ENCODE data around the gene ACSF2. TPM values are rescaled to one million over a fixed set of nuclear protein-coding genes. Genes with fewer than 3 reads are reported as not detected.
A peak's percentile ranks its signal among the peaks of the same experiment; 100 is the strongest.
"Not testable (repeated sequence)": the region's sequence is repeated elsewhere in the genome, so short reads cannot be mapped to it uniquely, and the experiment has no call there.

ACSF2 gene
- total RNA-seq, 1 experiment from 2014 or later = 17.8 TPM

GRCh38 chr17:50426814-50427787 is 1.1 kb downstream of the ACSF2 start:
- ChIA-PET POLR2A (interaction anchor here (0.5 to 6.5 kb wide), 18 partner anchors 9 to 446 kb away, joined by 3 to 76 read pairs (median 4); partner anchors contain the start of genes EME1, LRRC59, MRPL27 and RSAD1), CTCF (interaction anchor here (0.5 to 4.0 kb wide), 9 partner anchors 10 to 399 kb away, joined by 3 to 37 read pairs (median 3); partner anchors contain the start of gene LRRC59)
- no peak for TF ChIP-seq CTCF (IDR thresholded peaks at IDR 0.05; ENCODE audit: unreplicated experiment)
- H3K4me1 Mint-ChIP-seq (ENCODE audit: insufficient read depth, unreplicated experiment) = peaks cover 15% of the 10 kb centered on the region
- no peaks in the 10 kb centered on the region for H3K27me3 Mint-ChIP-seq (ENCODE audit: insufficient read depth, unreplicated experiment)
- peak overlapping the region; percentile 93 for H3K27ac Mint-ChIP-seq (ENCODE audit: low read depth, unreplicated experiment)
- H3K9me3 Mint-ChIP-seq (ENCODE audit: unreplicated experiment) = no peaks in the 10 kb centered on the region
- peaks cover 18% of the 10 kb centered on the region for H3K36me3 Mint-ChIP-seq (ENCODE audit: insufficient read depth, unreplicated experiment)
- DNase-seq (ENCODE audit: unreplicated experiment) = peak; percentile 29
- peak overlapping the region; percentile 71 for H3K4me3 Mint-ChIP-seq (ENCODE audit: unreplicated experiment)
- BruUV-seq (replicated peaks) = TSS peak; percentile 35
- intact Hi-C loops (cut with micrococcal nuclease) = no loop called here

- Mint-ChIP-seq H3K4me1 (ENCODE audit: insufficient read depth, unreplicated experiment) (peaks cover 15% of the 10 kb centered on the region), H3K4me3 (ENCODE audit: unreplicated experiment) (peak overlapping the region; percentile 71), H3K27ac (ENCODE audit: low read depth, unreplicated experiment) (peak overlapping the region; percentile 93), H3K36me3 (ENCODE audit: insufficient read depth, unreplicated experiment) (peaks cover 19% of the 10 kb centered on the region)
- H3K9me3 Mint-ChIP-seq (ENCODE audit: unreplicated experiment); H3K27me3 Mint-ChIP-seq (ENCODE audit: insufficient read depth, unreplicated experiment); BruUV-seq (replicated peaks); intact Hi-C loops (cut with micrococcal nuclease): not testable (repeated sequence)
- ChIA-PET POLR2A (interaction anchor here (1.0 to 6.5 kb wide), 14 partner anchors 13 to 81 kb away, joined by 3 to 76 read pairs (median 7); partner anchors contain the start of genes LRRC59 and RSAD1), CTCF (interaction anchor here (0.6 to 4.0 kb wide), 5 partner anchors 10 to 84 kb away, joined by 3 to 37 read pairs (median 4); partner anchors contain the start of gene LRRC59)
- peak; percentile 2 for DNase-seq (ENCODE audit: unreplicated experiment)
These were observed 2.1 kb downstream of the ACSF2 start for GRCh38 chr17:50428126-50428525.

GRCh38 chr17:50428831-50429424 is 2.9 kb downstream of the ACSF2 start:
- H3K4me1 Mint-ChIP-seq (ENCODE audit: insufficient read depth, unreplicated experiment) = peaks cover 15% of the 10 kb centered on the region

More at GRCh38 chr17:50428831-50429424, 2.9 kb downstream of the ACSF2 start:
- H3K36me3 Mint-ChIP-seq (ENCODE audit: insufficient read depth, unreplicated experiment) = peaks cover 19% of the 10 kb centered on the region
- CTCF ChIA-PET = interaction anchor here (0.6 to 1.6 kb wide), 7 partner anchors 10 to 84 kb away, joined by 3 to 5 read pairs (median 3); partner anchors contain the start of gene LRRC59
- no peaks in the 10 kb centered on the region for H3K27me3 Mint-ChIP-seq (ENCODE audit: insufficient read depth, unreplicated experiment)
- peak overlapping the region; percentile 93 for H3K27ac Mint-ChIP-seq (ENCODE audit: low read depth, unreplicated experiment)
- no peak for TF ChIP-seq CTCF (IDR thresholded peaks at IDR 0.05; ENCODE audit: unreplicated experiment)
- DNase-seq (ENCODE audit: unreplicated experiment) = peak; percentile 95
- POLR2A ChIA-PET = interaction anchor here (0.6 to 6.5 kb wide), 20 partner anchors 9 to 373 kb away, joined by 3 to 76 read pairs (median 4); partner anchors contain the start of genes LRRC59, PPP1R9B and RSAD1
- no TSS peak for BruUV-seq (replicated peaks)
- H3K4me3 Mint-ChIP-seq (ENCODE audit: unreplicated experiment) = peak overlapping the region; percentile 50
- intact Hi-C loops (cut with micrococcal nuclease) = no loop called here
- no peaks in the 10 kb centered on the region for H3K9me3 Mint-ChIP-seq (ENCODE audit: unreplicated experiment)
